Liver (tissue), 9 donors: ENCODE measurements around the gene SMIM23. TPM values are rescaled to one million over a fixed set of nuclear protein-coding genes. Genes with fewer than 3 reads are reported as not detected.
A peak's percentile ranks its signal among the peaks of the same experiment; 100 is the strongest.

Source experiments
- DNase-seq: peaks from one replicate; pipeline ENCODE4 v3.0.0-alpha.2; 2017; ENCODE audit warnings: low spot score
- H3K27ac ChIP-seq, 2 donors: one replicate each; pipeline ENCODE4 v1.7.0; 2013; ENCODE audit warnings: inconsistent platforms in 2 of 2, low read length in 2 of 2, control low read depth in 1 of 2, low read depth in 1 of 2, mild to moderate bottlenecking in 1 of 2
- H3K27me3 ChIP-seq, 4 donors: one replicate each; pipeline versions ENCODE4 v1.6.1 to v1.7.0; 2013; ENCODE audit warnings: low read length in 3 of 4, inconsistent platforms in 1 of 4, mild to moderate bottlenecking in 1 of 4, moderate library complexity in 1 of 4; ENCODE audit not compliant: control insufficient read depth in 4 of 4, insufficient read depth in 4 of 4
- H3K36me3 ChIP-seq, 4 donors: one replicate each; pipeline versions ENCODE4 v1.6.1 to v1.7.0; 2013; ENCODE audit warnings: low read length in 3 of 4, mild to moderate bottlenecking in 3 of 4, low read depth in 1 of 4, moderate library complexity in 1 of 4; ENCODE audit not compliant: control insufficient read depth in 4 of 4, insufficient read depth in 3 of 4
- H3K4me1 ChIP-seq, 4 donors: one replicate each; pipeline versions ENCODE4 v1.6.1 to v1.7.0; 2013; ENCODE audit warnings: low read length in 3 of 4, mild to moderate bottlenecking in 3 of 4, moderate library complexity in 1 of 4; ENCODE audit not compliant: control insufficient read depth in 4 of 4, insufficient read depth in 4 of 4
- H3K4me3 ChIP-seq, 3 donors: one replicate each; pipeline versions ENCODE4 v1.6.1 to v1.7.0; 2013; ENCODE audit warnings: low read length in 3 of 3, control low read depth in 1 of 3, low read depth in 1 of 3, mild to moderate bottlenecking in 1 of 3
- H3K9ac ChIP-seq, 2 donors: one replicate each; pipeline ENCODE4 v1.7.0; 2013; ENCODE audit warnings: low read length in 2 of 2, mild to moderate bottlenecking in 2 of 2, moderate library complexity in 2 of 2, control low read depth in 1 of 2, low read depth in 1 of 2
- H3K9me3 ChIP-seq, 4 donors: one replicate each; pipeline versions ENCODE4 v1.6.1 to v1.7.0; 2013; ENCODE audit warnings: low read length in 3 of 4; ENCODE audit not compliant: control insufficient read depth in 4 of 4
- EGR1 ChIP-seq, 2 donors: IDR thresholded peaks; 2 replicates each; pipeline ENCODE4 v1.6.1; 2016 to 2018; ENCODE audit warnings: antibody characterized with exemption in 2 of 2, low read depth in 2 of 2
- FOXA1 ChIP-seq: IDR thresholded peaks from 2 replicates; pipeline ENCODE4 v1.6.1; 2016; ENCODE audit warnings: antibody characterized with exemption
- FOXA2 ChIP-seq: IDR thresholded peaks from 2 replicates; pipeline ENCODE4 v1.6.1; 2016; ENCODE audit warnings: antibody characterized with exemption
- GABPA ChIP-seq, 2 donors: IDR thresholded peaks in 1 of 2; conservative IDR thresholded peaks in 1 of 2; 2 replicates each; pipeline ENCODE4 v1.6.1; 2016; ENCODE audit warnings: antibody characterized with exemption in 2 of 2, mild to moderate bottlenecking in 1 of 2, moderate library complexity in 1 of 2
- HNF4A ChIP-seq, 2 donors: conservative IDR thresholded peaks; 2 replicates each; pipeline ENCODE4 v1.6.1; 2016; ENCODE audit warnings: antibody characterized with exemption in 2 of 2, mild to moderate bottlenecking in 2 of 2
- HNF4G ChIP-seq: IDR thresholded peaks from 2 replicates; pipeline ENCODE4 v1.6.1; 2016; ENCODE audit warnings: antibody characterized with exemption
- JUND ChIP-seq, 2 donors: IDR thresholded peaks; 2 replicates each; pipeline ENCODE4 v1.6.1; 2016; ENCODE audit warnings: antibody characterized with exemption in 2 of 2
- NR2F2 ChIP-seq: IDR thresholded peaks from 2 replicates; pipeline ENCODE4 v1.6.1; 2016; ENCODE audit warnings: antibody characterized with exemption
- RAD21 ChIP-seq, 2 donors: IDR thresholded peaks; 2 replicates each; pipeline ENCODE4 v1.6.1; 2016; ENCODE audit warnings: antibody characterized with exemption in 2 of 2, mild to moderate bottlenecking in 2 of 2
- RXRA ChIP-seq, 2 donors: IDR thresholded peaks; 2 replicates each; pipeline ENCODE4 v1.6.1; 2017 to 2018; ENCODE audit warnings: antibody characterized with exemption in 2 of 2, mild to moderate bottlenecking in 1 of 2
- SP1 ChIP-seq: IDR thresholded peaks from 2 replicates; pipeline ENCODE4 v1.6.1; 2018; ENCODE audit warnings: antibody characterized with exemption, mild to moderate bottlenecking
- TAF1 ChIP-seq: conservative IDR thresholded peaks from 2 replicates; pipeline ENCODE4 v1.6.1; 2016; ENCODE audit warnings: antibody characterized with exemption, mild to moderate bottlenecking
- YY1 ChIP-seq: IDR thresholded peaks from 2 replicates; pipeline ENCODE4 v1.6.1; 2016; ENCODE audit warnings: antibody characterized with exemption, mild to moderate bottlenecking
- WGBS: extraction: QIAGEN DNeasy Blood & Tissue Kit; methylation state at CpG from one replicate; pipeline ENCODE4 v1.1.7; 2013; 5-methylcytosine and 5-hydroxymethylcytosine counted together
- polyA plus RNA-seq, 2 donors: library from polyadenylated mRNA; stranded (reverse) in 1 of 2; unstranded in 1 of 2; fragments of 200-250 nt in 1 of 2; fragments of >200 nt in 1 of 2; fragmentation: Nextera tagmentation in 1 of 2; extraction: Ambion mirVana in 1 of 2; gene quantifications; one replicate each; pipeline versions ENCODE4 v1.2.1 to v1.2.3, GENCODE V29; 2013 to 2015
- total RNA-seq, 2 donors: library from RNA; depleted of rRNA; stranded (reverse); fragments of >200 nt; gene quantifications; one replicate each; pipeline ENCODE4 v1.2.3, GENCODE V29; 2014
- TF ChIP-seq, protein P1 (sequence below): fragments of 150-350 bp; IDR thresholded peaks from 2 replicates; pipeline ENCODE4 v1.5.1; 2017; ENCODE audit warnings: improper control_type of control experiment, low read depth, low read length; ENCODE audit not compliant: missing input control
- TF ChIP-seq, protein P2 (sequence below): IDR thresholded peaks from 2 replicates; pipeline ENCODE4 v1.6.1; 2016; ENCODE audit warnings: antibody characterized with exemption
- TF ChIP-seq, protein P3 (sequence below): IDR thresholded peaks from 2 replicates; pipeline ENCODE4 v1.6.1; 2016; ENCODE audit warnings: antibody characterized with exemption, mild to moderate bottlenecking
- TF ChIP-seq, protein P4 (sequence below): IDR thresholded peaks from 2 replicates; pipeline ENCODE4 v1.6.1; 2016; ENCODE audit warnings: antibody characterized with exemption
- TF ChIP-seq, protein P5 (sequence below): IDR thresholded peaks from 2 replicates; pipeline ENCODE4 v1.6.1; 2016; ENCODE audit warnings: antibody characterized with exemption
- donor health status: healthy.
- donor health status: healthy.
- donor health status: healthy.
- donor health status: healthy.
- donor health status: healthy.

Gene SMIM23
- total RNA-seq (not detected), polyA plus RNA-seq (not detected)

DNA sequence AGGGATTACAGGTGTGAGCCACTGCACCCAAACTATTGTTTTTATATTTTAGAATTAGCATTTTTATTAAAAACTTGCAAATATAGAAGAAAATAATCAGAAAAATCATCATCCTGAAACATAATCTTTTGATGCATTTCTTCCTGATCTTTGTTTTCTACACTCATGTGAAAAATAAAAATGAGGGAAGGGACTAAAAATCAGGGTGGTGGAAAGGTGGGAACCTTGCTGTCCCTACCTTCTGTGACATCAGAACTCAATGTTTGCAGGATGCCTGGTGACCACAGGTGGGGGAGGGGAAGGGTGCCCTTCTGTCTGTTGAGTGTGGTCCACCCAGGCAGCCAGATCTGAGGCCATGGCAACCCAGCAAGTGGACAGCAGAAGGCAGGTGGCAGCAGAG is at the start of gene SMIM23:
Gene SMIM23, plus strand, starts transcription at position 301 of the 400 bp plus-strand sequence. Its CDS starts 55 bp downstream, at position 356.
- no peak within 1 kb of the TSS for H3K9ac ChIP-seq
- DNase-seq, result no peak
- H3K9me3 ChIP-seq, result no peaks in the 10 kb centered on the region
- H3K4me3 ChIP-seq, result no peak within 1 kb of the TSS
- H3K27me3 ChIP-seq, result peaks cover 0 to 7% (median 0%) of the 10 kb centered on the region in 4 donors
- H3K4me1 ChIP-seq, result no peaks in the 10 kb centered on the region
- no peaks in the 10 kb centered on the region for H3K36me3 ChIP-seq
- TF ChIP-seq, protein P1, sequence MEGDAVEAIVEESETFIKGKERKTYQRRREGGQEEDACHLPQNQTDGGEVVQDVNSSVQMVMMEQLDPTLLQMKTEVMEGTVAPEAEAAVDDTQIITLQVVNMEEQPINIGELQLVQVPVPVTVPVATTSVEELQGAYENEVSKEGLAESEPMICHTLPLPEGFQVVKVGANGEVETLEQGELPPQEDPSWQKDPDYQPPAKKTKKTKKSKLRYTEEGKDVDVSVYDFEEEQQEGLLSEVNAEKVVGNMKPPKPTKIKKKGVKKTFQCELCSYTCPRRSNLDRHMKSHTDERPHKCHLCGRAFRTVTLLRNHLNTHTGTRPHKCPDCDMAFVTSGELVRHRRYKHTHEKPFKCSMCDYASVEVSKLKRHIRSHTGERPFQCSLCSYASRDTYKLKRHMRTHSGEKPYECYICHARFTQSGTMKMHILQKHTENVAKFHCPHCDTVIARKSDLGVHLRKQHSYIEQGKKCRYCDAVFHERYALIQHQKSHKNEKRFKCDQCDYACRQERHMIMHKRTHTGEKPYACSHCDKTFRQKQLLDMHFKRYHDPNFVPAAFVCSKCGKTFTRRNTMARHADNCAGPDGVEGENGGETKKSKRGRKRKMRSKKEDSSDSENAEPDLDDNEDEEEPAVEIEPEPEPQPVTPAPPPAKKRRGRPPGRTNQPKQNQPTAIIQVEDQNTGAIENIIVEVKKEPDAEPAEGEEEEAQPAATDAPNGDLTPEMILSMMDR, result no peak
- TF ChIP-seq FOXA1 (no peak), HNF4A (conservative IDR thresholded peaks at IDR 0.05) (no peak), EGR1 (IDR thresholded peaks at IDR 0.05; ENCODE audit: low read depth in 2 of 2) (no peak), JUND (IDR thresholded peaks at IDR 0.05) (no peak), GABPA (IDR thresholded peaks at IDR 0.05 in 1 of 2, conservative IDR thresholded peaks at IDR 0.05 in 1 of 2) (no peak), YY1 (no peak), FOXA2 (no peak), RAD21 (IDR thresholded peaks at IDR 0.05) (no peak), RXRA (IDR thresholded peaks at IDR 0.05) (no peak), TAF1 (no peak), HNF4G (no peak)
- TF ChIP-seq, protein P2, sequence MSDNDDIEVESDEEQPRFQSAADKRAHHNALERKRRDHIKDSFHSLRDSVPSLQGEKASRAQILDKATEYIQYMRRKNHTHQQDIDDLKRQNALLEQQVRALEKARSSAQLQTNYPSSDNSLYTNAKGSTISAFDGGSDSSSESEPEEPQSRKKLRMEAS, result no peak
- no peak within 1 kb of the TSS for H3K27ac ChIP-seq

DNA sequence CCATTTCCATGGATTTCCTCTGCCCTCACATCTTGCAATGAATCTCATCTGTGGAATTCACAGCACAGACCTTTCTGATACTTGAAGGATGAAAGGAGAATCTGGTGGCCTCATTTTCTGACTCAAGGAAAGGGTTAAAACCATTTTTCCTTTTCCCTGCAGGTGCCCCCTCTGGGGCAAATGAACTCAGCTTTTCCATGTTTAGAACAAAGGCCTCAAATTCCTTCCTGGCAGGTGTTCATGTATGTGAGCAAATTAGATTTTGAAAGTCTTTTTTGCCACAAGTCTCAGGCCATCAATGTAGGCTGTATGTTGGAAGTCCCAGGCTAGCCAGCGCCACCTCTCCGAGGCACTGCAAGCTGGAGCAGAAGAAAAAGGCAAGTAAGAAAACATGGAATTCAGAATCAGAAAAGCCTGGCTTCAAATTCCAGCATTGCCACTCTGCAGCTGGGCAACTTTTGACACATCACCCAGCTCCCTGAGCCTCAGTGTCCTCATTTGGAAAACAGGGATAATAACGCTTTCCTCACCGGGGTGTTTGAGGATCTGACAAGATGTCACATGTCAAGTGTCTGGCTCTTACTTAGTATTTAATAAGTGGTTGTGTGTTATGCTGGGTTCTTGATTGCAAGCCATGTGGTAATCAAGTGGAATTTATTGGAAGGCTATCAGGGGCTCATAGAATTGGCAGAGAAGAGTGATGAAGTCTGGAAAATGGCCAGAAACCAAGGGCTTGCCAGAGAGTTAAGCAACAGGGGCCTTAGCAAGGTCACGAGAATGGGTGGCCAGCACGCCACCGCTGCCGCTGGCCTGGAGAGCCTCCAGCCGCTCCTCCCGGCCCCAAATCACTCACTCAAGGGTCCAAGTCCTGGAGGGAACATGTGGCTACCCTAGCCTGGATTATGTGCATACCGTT is 48.4 kb upstream of the SMIM23 start:
- peak; percentile 59 for TF ChIP-seq NR2F2
- no peak for TF ChIP-seq HNF4G
- TF ChIP-seq, protein P3, sequence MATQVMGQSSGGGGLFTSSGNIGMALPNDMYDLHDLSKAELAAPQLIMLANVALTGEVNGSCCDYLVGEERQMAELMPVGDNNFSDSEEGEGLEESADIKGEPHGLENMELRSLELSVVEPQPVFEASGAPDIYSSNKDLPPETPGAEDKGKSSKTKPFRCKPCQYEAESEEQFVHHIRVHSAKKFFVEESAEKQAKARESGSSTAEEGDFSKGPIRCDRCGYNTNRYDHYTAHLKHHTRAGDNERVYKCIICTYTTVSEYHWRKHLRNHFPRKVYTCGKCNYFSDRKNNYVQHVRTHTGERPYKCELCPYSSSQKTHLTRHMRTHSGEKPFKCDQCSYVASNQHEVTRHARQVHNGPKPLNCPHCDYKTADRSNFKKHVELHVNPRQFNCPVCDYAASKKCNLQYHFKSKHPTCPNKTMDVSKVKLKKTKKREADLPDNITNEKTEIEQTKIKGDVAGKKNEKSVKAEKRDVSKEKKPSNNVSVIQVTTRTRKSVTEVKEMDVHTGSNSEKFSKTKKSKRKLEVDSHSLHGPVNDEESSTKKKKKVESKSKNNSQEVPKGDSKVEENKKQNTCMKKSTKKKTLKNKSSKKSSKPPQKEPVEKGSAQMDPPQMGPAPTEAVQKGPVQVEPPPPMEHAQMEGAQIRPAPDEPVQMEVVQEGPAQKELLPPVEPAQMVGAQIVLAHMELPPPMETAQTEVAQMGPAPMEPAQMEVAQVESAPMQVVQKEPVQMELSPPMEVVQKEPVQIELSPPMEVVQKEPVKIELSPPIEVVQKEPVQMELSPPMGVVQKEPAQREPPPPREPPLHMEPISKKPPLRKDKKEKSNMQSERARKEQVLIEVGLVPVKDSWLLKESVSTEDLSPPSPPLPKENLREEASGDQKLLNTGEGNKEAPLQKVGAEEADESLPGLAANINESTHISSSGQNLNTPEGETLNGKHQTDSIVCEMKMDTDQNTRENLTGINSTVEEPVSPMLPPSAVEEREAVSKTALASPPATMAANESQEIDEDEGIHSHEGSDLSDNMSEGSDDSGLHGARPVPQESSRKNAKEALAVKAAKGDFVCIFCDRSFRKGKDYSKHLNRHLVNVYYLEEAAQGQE, result no peak
- no peak for TF ChIP-seq EGR1 (IDR thresholded peaks at IDR 0.05; ENCODE audit: low read depth in 2 of 2)
- TF ChIP-seq, protein P4, sequence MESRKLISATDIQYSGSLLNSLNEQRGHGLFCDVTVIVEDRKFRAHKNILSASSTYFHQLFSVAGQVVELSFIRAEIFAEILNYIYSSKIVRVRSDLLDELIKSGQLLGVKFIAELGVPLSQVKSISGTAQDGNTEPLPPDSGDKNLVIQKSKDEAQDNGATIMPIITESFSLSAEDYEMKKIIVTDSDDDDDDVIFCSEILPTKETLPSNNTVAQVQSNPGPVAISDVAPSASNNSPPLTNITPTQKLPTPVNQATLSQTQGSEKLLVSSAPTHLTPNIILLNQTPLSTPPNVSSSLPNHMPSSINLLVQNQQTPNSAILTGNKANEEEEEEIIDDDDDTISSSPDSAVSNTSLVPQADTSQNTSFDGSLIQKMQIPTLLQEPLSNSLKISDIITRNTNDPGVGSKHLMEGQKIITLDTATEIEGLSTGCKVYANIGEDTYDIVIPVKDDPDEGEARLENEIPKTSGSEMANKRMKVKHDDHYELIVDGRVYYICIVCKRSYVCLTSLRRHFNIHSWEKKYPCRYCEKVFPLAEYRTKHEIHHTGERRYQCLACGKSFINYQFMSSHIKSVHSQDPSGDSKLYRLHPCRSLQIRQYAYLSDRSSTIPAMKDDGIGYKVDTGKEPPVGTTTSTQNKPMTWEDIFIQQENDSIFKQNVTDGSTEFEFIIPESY, result peak; percentile 23
- TF ChIP-seq, protein P2, result peak; percentile 51
- TF ChIP-seq RAD21 (IDR thresholded peaks at IDR 0.05), result peak; percentile 31 to 32
- TF ChIP-seq, protein P1, result no peak
- TF ChIP-seq, protein P5, sequence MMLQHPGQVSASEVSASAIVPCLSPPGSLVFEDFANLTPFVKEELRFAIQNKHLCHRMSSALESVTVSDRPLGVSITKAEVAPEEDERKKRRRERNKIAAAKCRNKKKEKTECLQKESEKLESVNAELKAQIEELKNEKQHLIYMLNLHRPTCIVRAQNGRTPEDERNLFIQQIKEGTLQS, result no peak
- TF ChIP-seq GABPA (IDR thresholded peaks at IDR 0.05 in 1 of 2, conservative IDR thresholded peaks at IDR 0.05 in 1 of 2), result no peak
- peak; percentile 49 for TF ChIP-seq YY1
- no peak for TF ChIP-seq TAF1
- no peak for TF ChIP-seq SP1
- peak; percentile 69 to 82 for TF ChIP-seq RXRA (IDR thresholded peaks at IDR 0.05)
- TF ChIP-seq JUND (IDR thresholded peaks at IDR 0.05), result no peak
- TF ChIP-seq HNF4A (conservative IDR thresholded peaks at IDR 0.05), result peak in 1 of 2 donors; percentile 73
- no peak for TF ChIP-seq FOXA2
- no peak for TF ChIP-seq FOXA1
- no peak overlapping the region for H3K9ac ChIP-seq
- no peaks in the 10 kb centered on the region for H3K9me3 ChIP-seq
- no peaks in the 10 kb centered on the region for H3K27me3 ChIP-seq
- H3K4me3 ChIP-seq, result no peak overlapping the region
- H3K4me1 ChIP-seq, result peaks cover 0 to 15% (median 14%) of the 10 kb centered on the region in 4 donors
- DNase-seq, result no peak
- no peaks in the 10 kb centered on the region for H3K36me3 ChIP-seq
- 26% methylated on average over 11 of the region's 11 CpGs for WGBS
- H3K27ac ChIP-seq, result no peak overlapping the region
